GM18868 (cell line): ENCODE measurements around the gene CCDC154.

Experiments
- ATAC-seq: cut with Tn5 transposase; IDR thresholded peaks from one replicate; pipeline ENCODE4 v1.9.1; 2021; ENCODE audit warnings: mild to moderate bottlenecking, moderate library complexity; ENCODE audit not compliant: unreplicated experiment

CCDC154 gene

GRCh38 chr16:1438229-1439057 lies 5.9 kb downstream of the CCDC154 start:
- no peak for ATAC-seq

GRCh38 chr16:1437606-1438005 lies 6.8 kb downstream of the CCDC154 start:
- ATAC-seq: no peak

GRCh38 chr16:1436731-1437355 lies 7.5 kb downstream of the CCDC154 start:
- ATAC-seq: no peak

GRCh38 chr16:1435921-1436697 lies 8.2 kb downstream of the CCDC154 start:
- no peak for ATAC-seq

- ATAC-seq: no peak
These were observed 9.4 kb downstream of the CCDC154 start for GRCh38 chr16:1434644-1435592.

GRCh38 chr16:1433756-1434155 lies 10.6 kb downstream of the CCDC154 start:
- no peak for ATAC-seq

GRCh38 chr16:1433263-1433560 lies 11.1 kb downstream of the CCDC154 start:
- no peak for ATAC-seq

- ATAC-seq: no peak
These were observed 11.7 kb downstream of the CCDC154 start for GRCh38 chr16:1432388-1433262.

GRCh38 chr16:1431497-1432270 lies 12.7 kb downstream of the CCDC154 start:
- ATAC-seq: no peak

GRCh38 chr16:1430759-1431496 lies 13.4 kb downstream of the CCDC154 start, which contains the start of gene PERCC1:
TSS of gene PERCC1 (plus strand) at chr16:1431078. CDS start at chr16:1432594, 1,516 bp downstream.
- ATAC-seq: no peak

- no peak for ATAC-seq
These were observed 14.1 kb downstream of the CCDC154 start for GRCh38 chr16:1430214-1430758.

GRCh38 chr16:1429631-1430030 lies 14.7 kb downstream of the CCDC154 start:
- ATAC-seq: no peak

- ATAC-seq: no peak
These were observed 15.3 kb downstream of the CCDC154 start for GRCh38 chr16:1429012-1429411.

- no peak for ATAC-seq
These were observed 15.8 kb downstream of the CCDC154 start for GRCh38 chr16:1428511-1428910.

GRCh38 chr16:1427473-1428461 lies 16.6 kb downstream of the CCDC154 start:
- no peak for ATAC-seq

GRCh38 chr16:1426734-1427471 lies 17.5 kb downstream of the CCDC154 start:
- no peak for ATAC-seq
